Vagina (tissue), 2 donors: ENCODE measurements around the gene CCNA1.

Experiments
- POLR2A ChIP-seq, 2 donors: fragments of 450-650 bp; IDR thresholded peaks; one replicate each; pipeline ENCODE4 v1.6.1; 2017; ENCODE audit warnings: antibody characterized with exemption in 2 of 2, mild to moderate bottlenecking in 2 of 2, moderate library complexity in 2 of 2
- POLR2AphosphoS5 ChIP-seq, 2 donors: sonication (generic); formaldehyde crosslinking; IDR thresholded peaks; one replicate each; pipeline ENCODE4 v1.9.0; 2017; ENCODE audit warnings: antibody characterized with exemption in 2 of 2, mild to moderate bottlenecking in 2 of 2, low read depth in 1 of 2; ENCODE audit not compliant: insufficient read depth in 1 of 2
- TF ChIP-seq, protein P1 (sequence below), 3 experiments: fragments of 450-650 bp in 2 of 3; fragments of 200-600 bp in 1 of 3; sonication (generic) in 1 of 3; IDR thresholded peaks; one replicate each; pipeline ENCODE4 v1.5.1; 2017 to 2019; ENCODE audit warnings: antibody characterized with exemption in 3 of 3, mild to moderate bottlenecking in 2 of 3, moderate library complexity in 2 of 3

DNA sequence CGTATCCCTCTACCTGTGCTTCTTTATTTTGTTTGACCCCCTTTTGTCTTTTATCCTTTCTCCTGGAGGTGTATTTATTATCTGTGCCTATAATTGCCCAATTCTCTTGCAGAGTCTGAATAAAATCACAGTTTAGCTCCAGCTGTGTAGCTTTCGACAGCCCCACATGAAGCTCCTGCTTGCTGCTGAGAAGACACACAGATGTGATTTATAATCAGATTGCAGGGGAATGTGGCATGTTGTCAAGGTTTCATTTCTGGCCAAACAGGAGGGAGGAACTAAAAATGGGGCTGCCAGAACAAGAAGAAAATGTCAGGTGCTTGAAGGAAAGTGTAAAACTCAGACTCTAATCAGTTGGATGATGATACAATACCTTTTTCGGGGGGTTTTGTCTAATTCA, 22.7 kb downstream of the CCNA1 start:
- TF ChIP-seq, protein P1, sequence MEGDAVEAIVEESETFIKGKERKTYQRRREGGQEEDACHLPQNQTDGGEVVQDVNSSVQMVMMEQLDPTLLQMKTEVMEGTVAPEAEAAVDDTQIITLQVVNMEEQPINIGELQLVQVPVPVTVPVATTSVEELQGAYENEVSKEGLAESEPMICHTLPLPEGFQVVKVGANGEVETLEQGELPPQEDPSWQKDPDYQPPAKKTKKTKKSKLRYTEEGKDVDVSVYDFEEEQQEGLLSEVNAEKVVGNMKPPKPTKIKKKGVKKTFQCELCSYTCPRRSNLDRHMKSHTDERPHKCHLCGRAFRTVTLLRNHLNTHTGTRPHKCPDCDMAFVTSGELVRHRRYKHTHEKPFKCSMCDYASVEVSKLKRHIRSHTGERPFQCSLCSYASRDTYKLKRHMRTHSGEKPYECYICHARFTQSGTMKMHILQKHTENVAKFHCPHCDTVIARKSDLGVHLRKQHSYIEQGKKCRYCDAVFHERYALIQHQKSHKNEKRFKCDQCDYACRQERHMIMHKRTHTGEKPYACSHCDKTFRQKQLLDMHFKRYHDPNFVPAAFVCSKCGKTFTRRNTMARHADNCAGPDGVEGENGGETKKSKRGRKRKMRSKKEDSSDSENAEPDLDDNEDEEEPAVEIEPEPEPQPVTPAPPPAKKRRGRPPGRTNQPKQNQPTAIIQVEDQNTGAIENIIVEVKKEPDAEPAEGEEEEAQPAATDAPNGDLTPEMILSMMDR (IDR thresholded peaks at IDR 0.05) = no peak
- no peak for TF ChIP-seq POLR2A (IDR thresholded peaks at IDR 0.05)
- no peak for TF ChIP-seq POLR2AphosphoS5 (IDR thresholded peaks at IDR 0.05; ENCODE audit: insufficient read depth in 1 of 2, low read depth in 1 of 2)
